C4-2B (cell line): ENCODE results near the gene ARID2.

Source experiments
- CTCF ChIP-seq: fragments of 450-650 bp; conservative IDR thresholded peaks from 2 replicates; pipeline ENCODE4 v1.5.1; 2017; ENCODE audit warnings: mild to moderate bottlenecking
- ZFX ChIP-seq: fragments of 450-650 bp; IDR thresholded peaks from 2 replicates; pipeline ENCODE4 v1.6.1; 2017

DNA sequence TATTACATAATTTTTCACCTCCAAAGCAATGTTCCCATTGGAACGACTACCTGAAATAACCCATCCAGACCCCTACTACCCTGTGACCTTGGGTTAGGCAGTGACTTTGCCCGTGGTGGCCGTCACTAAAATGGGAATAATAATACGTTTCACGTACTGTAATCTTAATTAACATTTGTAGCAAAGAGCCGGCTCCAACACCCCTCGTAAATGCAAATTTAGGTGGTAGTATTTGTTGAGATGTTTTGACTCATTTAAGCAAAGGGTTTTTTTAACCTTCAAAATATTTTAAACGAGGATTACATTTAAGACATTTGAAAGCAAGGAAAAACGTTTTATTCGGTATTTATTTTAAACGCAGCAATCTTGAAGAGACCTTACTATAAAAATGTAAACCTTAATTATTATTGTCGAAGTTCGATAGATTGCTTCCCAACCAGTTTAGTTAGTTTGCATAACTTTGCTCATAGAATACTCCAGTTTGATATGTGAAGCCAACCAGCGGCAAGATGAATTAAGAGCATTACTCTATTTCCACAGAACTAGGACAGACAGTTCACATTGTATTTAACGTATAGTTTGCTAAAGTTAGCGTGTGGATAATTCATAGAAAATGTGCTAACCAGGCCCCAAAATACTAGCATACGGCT, 1.4 kb upstream of the ARID2 start:
- TF ChIP-seq CTCF (no peak), ZFX (no peak)
